ENCODE data around the gene TIMM22.
A peak's percentile ranks its signal among the peaks of the same experiment; 100 is the strongest.

TIMM22 gene

DNA sequence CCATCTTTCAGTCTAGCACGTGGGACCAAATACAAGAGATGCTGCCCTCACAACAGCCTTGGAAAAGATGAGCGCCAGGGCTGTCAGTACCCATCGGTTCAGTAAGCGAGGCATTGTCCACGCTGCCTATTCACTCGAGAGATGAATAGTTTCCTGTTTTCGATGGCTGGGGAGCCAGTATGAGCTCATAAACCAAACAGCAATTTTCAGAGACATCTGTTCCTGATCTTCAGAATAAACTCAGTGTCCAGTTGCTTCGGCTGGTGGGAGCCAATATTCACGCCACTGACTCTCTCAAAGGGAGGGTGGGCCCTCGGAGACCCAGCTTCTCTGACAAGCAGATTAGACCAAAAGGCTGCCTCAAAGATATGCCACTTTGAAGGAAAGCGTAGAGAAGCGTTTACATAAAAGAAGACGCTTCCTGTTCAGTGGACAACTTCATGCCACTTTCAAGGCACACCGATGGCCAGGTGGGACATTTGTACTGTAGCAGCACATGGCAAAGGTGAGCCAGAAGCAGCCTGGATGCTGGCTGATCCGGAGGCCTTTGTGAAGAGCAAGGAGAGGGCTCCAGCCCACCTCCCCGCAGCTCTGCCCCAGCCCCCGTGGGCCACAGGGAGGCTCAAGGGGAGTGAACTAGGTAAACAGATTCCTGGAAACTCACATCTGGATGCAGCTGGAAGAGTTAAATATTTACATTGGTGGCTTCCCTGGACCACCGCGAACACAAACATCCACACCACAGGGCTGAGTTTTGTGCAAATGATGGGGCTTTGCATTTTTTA lies 6.0 kb downstream of the TIMM22 start:
- peak; percentile 18 for DNase-seq

DNA sequence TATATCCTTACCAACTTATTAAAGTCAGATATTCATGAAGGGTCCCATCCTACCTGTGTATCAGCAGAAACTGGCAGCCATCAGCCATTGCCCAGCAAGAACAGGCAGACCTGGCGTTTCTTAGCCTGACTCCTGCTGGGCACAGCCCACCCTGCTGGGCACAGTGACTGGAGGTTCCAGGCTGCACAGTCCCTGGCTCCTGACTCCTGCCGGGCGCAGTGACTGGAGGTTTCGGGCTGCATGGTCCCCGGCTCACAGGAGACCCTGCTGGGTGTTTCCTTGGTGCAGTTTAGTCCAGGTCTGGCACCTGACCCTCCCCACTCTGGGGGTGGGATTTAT lies 6.7 kb downstream of the TIMM22 start:
- DNase-seq, result no peak

DNA sequence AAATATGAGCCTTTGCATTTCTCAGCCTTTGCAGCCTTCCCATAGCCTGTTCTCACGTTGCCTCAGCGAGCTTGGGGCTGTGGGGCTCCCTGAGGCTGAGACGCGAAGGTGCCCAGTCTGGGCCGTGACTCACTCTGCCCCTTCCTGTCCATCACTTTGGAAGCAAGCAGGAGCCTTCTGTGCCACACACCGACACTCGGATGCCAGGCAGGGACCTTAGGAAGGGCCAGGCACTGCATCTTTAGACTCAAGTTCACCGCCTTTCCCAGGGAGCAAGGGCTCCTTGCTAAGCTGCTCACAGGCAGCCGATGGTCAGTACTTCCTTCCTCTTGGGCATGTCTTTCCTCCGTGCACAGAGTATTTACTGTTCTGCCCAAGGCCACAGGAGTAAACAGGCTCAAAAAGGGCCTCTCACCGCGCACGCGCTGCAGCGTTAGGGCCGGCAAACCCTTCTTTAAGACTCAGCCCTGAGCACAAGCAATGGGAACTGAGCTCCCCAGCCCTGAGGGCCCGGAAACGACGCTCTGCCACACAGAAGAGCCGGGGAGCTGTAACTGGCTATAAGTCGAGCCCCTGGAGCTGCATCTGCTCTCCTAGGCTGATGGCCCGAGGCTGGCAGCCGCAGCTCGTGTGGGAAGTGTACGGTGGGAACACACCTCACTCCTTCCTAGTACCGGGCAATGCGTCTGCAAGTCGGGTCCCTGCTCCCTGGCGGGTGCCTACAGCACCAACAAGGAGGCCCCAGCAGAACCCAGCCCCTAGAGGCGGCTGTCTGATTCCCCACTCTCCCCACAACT lies 7.2 kb downstream of the TIMM22 start:
- DNase-seq, result no peak

DNA sequence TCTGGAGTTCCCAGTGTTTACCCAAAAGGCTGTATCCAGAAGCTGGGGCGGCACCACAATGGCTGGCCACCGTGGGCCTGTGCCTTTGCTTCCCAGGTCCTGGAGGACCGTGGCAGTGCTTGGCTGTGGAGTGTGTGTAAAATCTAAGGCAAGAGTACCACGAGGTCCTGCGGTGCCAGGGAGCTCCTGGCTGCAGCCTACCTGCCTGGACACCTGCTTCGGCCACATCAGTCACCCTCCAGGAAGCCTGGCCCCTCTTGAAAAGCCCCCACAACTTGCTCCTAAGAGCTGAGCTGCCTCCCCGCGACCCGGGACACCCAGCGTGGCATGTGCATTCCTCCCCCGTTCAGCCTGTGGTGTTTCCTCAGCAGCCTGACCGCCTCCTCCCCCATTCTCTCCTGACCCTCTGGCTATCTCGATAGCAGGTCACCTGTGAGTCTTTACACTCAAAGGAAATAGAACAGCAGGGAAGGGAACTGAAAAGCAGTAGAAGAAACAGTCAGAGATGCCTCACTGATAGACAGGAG lies 7.9 kb downstream of the TIMM22 start:
- no peak for DNase-seq

DNA sequence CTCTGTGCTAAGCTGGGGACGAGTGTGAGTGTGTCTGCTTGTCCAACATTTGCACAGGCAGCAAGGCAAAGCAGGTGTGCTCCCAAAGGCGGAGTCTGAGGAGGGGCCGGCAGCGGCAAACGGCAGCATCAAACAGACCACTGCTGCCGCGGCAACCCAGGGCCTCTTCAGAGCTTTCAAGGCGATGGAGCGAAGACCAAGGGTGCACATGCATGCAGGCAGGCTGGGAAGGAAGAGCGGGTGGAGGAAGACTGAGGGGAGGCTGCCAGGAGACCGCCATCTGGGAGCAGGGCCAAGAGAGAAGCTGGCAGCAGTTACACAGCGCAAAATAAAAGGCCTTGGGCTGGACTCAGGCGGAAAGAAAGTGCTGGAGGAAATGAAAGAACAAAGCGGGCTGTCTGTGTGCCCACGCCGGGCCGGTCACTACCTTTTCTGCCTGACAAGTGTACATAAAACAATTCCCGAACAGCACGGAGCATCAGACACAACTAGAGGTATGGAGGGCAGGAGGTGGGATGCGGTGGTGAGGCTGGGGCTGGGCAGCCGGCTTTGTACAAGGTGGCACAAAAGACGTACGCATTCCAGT lies 8.5 kb downstream of the TIMM22 start:
- peak; percentile 57 for DNase-seq

DNA sequence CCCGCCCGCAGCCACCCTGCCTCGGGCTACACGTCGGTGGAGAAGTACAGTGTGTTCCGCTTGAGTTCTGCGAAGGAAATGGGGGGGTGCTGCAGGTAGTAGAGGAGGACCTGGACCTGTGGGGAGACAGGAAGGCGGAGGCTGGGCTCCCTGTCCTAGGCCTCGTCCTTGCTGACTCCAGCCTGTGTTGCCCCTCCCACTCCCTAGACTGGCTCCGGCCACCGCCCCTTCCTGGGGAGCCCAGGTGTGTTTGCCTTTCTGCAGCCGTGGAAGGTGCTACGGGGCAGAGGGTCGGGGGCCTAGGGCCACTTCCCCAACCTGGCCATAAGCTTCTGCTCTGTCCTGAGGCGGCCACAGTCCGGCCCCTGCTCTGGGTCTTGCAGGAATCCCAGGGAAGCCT lies 9.1 kb downstream of the TIMM22 start:
- no peak for DNase-seq

DNA sequence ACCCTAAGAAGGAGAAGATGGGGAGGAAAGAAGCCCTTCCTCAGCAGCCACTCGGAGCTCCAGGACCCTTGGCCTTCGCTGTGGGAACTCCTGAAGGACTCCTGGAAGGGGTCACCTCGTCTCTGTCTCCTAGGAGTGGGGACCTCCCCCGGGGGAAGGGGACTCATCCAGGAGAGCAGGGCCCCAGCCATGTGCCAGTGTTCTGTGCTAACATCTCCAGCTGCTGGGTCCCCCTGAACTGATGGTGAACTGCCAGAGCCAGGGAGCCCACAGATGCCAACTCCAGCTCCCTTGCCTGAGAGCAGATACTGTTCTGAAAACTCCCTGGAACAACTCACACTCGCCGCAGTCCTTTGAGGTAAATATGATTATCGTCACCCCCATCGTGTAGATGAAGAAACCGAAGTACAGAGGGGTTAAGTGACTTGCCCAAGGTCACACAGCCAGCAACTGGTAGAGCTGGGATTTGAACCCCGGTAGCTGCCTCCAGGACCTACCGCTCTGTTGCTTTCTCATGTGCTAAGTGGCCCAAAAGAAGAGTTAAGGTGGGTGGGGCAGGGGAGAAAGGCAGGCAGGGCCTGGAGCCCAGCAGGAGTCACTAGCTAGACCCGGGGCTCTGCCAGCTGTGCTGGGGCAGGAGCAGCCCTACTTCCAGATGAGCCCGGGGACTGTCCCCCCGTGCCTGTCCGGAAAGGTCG lies 10.5 kb downstream of the TIMM22 start:
- no peak for DNase-seq

DNA sequence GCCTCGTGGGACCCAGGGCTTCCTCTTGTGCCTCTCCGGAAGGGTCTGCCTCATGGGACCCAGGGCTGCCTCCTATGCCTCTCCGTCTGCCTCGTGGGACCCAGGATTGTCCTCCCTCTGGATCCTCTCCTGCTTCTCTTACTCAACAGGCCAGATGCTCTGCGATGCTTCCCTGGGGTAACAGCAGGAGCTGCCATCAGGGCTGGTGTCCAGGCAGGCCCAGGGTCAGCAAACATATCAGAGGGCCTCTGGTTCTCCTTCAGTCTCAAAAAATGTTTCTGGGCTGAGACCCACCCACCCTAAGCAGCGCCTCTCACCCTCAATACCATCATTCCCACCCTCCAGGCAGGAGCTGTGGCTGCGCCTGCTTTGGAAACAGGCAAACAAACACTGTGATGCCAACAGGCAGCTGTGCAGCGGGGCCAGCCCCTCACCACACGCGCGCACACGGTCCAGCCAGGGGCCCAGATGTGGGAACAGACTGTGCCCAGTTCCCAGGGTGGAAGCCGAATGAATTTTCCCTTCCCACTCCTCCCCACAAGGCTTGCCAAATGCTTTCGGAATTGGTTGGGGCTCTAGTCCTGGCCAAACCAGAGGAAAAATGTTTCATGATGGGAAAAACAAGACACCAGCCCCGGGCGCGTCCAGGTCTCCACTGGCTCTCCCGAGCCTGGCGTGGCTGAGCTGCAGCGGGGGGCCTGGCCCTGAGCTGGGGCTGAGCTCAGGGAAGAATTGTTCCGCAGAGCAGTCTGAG lies 11.3 kb downstream of the TIMM22 start:
- DNase-seq, result no peak

DNA sequence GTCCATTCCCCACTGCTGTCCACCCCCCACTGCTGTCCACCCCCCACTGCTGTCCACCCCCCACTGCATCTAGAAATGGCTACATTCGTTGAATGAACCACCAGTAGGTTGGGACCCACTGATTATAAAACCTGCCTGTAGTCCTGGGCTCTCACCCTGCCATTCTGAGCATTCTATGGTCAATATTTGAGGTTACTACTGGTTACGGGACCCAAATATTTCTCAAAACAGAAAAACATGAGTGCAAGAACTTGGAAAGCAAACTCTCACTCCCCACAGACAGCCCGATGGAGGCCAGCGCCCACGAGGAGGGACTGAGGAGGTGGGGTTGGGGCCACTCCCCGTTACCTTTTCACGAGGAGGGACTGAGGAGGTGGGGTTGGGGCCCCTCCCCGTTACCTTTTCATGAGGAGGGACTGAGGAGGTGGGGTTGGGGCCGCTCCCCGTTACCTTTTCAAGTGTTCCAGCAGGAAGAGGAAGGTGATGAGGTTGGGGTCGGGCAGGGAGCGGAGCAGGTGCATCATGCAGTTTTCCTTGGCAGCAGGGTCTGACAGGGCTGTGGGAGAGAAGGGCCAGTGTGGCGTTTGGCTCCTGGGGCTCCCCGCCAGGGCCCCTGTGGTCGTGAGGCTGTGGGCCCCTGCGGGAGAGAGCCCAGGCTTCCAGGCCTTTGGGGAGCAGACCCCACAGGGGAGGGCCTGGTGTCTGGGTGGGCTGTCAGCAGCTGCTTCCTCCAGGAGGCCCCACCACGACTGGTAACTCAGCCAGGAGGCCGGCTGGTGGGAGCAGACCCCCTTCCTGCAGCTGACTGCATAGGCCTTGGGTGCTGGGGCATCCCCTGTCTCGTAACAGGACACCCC lies 12.5 kb downstream of the TIMM22 start:
- DNase-seq, result no peak

DNA sequence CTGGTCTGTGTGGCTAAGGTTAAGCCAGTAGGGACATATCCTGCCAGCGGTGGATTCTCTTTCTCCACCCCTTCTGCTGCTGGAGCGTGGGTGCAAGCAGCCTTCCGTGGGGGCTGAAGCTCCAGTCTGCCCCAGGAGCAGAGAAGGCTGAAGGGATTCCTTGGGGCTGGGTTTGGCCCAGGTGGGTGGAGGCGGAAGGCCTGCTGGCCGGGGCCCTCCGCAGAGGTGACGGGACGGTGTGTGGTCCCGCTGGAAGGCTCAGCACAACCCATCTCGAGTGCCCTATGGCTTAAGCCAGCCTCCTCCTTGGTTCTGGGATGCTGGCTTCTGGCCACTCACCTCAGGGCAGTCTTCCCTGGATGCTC lies 13.1 kb downstream of the TIMM22 start:
- DNase-seq, result no peak

DNA sequence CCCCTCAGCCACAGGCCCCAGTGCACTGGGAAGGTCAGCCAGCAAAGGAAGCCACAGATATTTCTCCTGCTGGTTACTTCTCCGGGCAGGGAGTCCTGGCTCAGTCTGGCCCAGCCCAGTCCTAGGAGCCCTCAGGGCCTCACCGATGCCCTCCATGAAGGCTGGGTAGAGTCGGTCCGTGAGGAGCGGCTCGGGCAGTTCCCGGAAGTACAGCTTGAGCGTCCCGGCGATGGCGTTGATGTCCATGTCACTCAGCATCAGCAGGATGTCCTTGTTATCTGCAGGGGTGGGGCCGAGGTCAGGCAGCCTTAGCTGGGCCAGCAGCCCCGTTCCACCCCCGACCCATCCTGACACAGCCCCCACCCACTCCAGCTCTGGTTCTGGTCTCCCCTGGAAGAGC lies 13.7 kb downstream of the TIMM22 start:
- no peak for DNase-seq

DNA sequence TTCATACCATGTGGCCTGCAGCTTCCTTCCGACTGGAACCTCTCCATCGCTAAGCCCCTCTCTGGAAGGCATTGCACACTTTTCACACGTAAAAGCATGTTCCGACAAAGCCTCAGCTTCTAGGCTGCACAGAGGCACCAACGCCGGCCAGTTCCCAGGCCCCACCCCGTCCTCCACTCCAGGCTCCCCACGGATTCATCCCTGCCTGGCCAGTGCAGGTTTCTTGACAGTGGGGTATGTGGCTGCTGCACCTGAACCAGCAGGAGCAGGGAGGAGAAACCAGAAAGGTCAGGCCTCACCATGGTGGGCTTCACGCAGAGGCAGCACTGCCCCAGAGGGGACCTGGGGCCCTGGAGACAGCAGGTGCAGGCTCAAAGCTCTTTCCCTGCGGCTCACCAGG lies 14.2 kb downstream of the TIMM22 start:
- DNase-seq, result no peak

DNA sequence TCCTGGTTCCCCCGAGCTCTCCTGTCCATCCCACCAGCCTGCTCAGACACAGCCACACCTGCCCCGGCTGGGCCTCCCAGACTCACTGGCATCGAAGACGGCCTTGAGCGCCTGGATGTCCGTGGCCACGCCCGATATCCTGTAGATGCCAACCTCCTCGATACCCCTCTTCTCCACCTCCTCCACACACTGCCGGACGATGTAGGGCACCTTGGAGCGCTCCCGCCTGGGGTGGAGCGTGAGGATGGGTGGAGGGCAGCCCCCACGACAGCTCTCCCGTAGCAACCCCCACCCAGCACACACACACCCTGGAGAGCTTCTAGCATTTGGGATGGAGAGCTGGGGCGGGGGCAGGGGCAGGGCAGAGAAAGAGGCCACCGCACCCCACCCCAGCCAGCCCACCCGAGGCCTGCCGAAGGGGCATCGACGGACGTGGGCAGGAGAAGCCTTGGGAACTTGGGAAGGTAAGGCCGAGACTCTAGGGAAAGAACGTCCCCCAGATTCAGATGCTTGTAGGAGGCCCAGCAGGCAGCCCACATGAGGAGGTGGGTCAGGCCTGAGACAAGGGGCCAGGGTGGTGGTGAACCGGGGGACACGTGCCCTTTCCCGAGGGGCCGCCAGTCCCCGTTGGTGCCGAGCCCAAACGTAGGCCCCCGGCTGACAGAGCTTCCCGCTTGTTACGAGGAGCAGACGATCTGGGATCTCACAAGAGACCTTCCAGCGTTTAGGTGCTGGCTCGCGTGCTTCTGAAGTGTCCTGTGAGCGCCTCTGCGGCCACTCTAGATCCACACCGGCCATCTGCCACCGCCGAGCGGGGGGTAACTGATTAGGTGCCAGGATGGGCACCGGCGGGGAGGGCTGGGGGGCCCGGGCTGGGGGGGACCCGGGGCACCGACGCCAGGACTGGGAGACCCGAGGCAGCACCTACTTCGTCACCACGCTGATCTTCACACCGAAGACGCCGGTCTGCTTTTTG lies 15.1 kb downstream of the TIMM22 start:
- DNase-seq, result no peak

DNA sequence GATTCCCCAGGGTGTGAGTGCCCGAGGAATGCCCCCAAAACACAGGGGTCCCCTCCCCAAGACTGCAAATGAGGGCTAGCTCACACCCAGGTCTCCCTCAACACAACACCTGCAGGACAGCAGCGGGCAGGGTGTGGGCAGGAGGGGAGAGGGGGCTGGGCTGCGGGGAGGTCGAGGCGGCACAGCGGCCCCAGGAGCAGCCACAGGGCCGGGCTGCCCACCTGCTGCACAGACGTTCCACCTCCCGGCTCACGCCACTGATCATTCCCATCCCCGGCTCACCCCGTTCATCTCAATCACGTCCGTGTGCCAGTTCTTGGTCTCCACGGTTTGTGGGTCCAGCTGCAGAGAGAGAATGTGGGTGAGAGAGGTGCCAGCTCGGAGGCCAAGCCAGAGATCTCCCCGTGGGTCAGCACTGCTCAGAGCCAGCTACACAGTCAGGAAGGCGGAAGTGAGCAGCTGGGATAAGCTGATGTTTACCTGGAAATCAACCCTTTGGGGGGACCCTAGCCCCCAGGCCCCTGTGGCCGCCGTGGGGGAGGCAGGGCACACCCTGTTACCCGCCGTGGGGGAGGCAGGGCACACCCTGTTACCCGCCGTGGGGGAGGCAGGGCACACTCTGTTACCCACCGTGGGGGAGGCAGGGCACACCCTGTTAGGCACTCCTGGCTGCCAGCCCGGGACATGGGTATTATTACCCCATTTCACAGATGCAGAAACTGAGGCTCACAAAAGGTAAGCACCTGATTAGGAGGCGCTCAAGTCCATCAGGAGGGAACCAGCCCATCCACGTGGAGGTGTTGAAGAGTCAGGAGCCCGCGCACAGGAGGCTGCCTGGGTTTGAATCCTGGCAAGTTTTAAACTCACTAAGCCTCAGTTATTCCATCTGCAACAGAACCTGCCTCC lies 16.1 kb downstream of the TIMM22 start:
- DNase-seq, result no peak

DNA sequence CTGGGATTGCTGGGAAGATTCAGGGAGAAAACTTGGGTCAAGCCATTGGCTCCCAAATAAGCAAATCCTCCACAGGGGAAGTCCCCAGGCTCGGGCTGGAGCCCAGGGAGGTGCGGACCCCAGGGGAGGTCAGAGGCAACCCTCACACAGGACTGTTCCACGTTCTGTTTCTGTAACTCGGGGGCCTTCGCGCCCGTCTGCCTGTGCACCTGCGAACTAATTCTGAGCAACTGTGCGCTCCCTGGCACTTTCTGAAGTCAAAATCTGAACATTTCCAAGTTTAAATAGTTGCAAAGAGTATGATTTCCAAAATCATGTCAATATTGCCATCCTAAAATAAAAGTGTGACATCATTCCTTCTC lies 16.8 kb downstream of the TIMM22 start:
- DNase-seq, result no peak

DNA sequence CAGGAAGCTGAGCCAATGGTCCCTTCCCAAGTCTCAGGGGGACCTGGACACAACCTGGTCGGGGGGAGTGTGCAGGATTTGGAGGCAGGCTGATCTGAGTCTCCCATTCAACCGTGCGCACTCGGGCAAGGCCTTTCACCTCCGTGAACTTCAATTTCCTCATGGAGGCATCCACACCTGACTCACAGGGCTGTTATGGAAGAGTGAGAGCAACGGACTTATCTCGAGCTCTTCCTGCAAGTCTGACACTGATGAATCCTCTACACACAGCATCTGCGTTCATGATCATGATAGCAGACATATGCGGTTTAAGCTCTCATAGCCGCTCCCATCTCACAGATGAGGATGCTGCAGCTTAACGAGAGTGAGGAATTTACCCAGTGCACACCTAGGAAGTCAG lies 21.6 kb downstream of the TIMM22 start:
- no peak for DNase-seq

DNA sequence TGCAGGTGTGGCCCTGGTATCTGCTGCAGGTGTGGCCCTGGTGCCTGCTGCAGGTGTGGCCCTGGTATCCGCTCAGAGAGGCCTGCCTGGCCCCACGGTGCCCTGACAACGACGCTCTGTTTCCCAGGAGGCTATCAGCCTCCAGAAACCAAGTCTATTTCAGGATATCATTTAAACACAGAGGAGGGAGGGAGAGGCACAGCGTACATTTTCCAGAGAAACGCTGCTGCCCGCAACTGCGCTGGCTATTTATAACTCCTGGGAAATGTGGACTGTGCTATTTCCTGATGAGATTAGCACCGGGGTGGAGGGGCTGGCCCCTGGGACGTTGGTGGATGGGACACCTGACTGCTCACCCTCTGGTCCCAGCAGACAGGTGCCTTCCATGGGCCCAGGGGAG lies 22.5 kb downstream of the TIMM22 start:
- DNase-seq, result no peak

DNA sequence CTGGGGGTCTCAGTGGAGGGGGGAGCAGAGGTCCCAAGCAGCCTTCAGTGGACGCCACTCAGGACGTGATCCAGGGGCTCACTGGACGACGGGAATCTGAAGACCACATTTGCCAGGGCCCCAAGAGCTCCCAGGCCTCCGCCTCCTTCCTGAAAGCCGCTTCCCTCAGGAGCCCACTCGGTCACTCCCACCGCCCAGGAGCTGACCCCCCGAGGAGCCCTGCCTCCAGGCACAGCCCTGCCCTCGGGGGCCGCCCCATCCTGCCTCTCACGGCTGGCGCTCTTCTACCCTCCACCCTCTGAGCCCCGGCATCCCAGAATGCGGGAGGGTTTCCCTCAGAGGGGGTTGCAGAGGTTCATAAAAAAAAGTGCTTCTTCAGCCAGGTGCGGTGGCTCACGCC lies 24.2 kb downstream of the TIMM22 start:
- no peak for DNase-seq

DNA sequence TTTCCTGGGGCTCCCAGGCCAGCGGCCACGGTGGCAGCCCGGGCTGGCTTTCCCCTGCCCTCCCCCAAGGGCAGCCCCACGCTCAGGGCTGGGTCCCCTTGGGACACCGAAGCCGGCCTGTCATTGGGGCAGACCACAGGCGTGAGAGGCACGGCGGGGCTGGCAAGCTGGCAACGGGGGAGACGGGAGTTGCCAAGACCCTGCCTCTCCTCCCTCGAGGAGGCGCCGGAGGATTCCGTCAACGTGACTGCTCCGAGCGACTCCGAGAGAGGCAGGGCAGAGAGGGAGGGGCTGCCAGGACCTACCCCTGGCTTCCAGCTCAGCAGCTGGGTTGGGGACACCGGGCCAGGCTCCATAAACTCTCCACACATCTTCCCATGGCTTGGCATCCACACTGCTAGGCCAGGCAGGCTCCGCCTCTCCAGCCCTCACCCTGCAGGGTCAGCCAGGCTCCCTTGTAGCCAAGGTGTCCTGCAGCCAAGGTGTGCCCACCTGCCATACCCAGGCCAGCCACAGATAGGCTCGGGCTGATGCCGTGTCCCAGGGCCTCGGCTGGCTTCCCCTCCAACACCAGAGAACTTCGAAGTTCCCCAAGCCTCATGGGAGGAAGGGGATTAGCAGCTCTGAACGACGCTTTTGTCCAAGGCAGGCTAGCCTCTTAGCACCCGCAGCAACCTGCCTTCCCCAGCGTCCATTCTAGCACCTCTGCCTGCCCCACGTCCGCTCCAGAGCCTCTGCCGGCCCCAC lies 25.5 kb downstream of the TIMM22 start:
- no peak for DNase-seq
